HG02623 (cell line): ENCODE data around the gene SERPINB8.
A peak's percentile ranks its signal among the peaks of the same experiment; 100 is the strongest.

Experiments used
- ATAC-seq: cut with Tn5 transposase; IDR thresholded peaks from one replicate; pipeline ENCODE4 v1.9.1; 2021; ENCODE audit warnings: moderate library complexity; ENCODE audit not compliant: unreplicated experiment

SERPINB8 gene

DNA sequence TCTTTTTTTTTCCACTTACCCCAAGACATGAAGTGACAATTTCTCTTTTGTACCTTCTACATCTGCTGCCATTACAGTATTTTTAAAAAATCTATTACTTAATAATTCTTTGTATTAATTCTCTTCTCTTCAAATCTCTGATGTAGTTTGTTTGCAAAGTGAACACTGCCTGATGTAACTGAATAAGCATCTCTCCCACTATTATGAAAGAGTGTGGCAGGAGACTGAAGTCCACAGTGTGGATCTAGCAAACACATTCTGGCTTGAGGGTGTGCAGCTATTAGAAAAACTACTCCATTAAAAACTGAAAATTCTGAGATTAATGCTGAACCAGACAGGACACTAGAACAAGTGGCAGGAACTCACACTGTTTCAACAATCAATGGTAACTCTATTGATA lies 5.0 kb upstream of the SERPINB8 start:
- ATAC-seq: no peak

- no peak for ATAC-seq
These were observed 4.1 kb upstream of the SERPINB8 start for GRCh38 chr18:63965716-63966330.

DNA sequence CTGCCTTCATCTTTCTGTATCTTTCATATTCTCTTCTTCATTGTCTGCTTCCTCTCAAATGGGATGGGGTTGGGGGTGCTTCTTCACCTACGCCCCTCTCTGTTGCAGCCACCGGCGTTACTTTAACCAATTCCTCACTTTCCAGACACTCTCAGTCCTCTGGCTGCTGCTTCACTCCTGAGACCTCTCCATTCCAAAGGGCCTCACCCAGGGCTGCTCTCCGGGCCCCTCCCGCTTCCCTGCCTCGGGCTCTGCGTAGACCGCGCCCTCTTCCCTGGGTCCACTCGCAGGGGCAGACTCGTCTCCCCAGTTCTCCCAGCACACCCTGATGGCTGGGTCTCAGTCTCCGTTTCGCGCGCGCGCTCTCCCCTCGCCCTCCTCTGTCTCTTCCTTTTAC lies 926 bp downstream of the SERPINB8 start:
- no peak for ATAC-seq

- ATAC-seq: no peak
These were observed 1.6 kb downstream of the SERPINB8 start for GRCh38 chr18:63971320-63972001.

- no peak for ATAC-seq
These were observed 2.1 kb downstream of the SERPINB8 start for GRCh38 chr18:63972002-63972376.

DNA sequence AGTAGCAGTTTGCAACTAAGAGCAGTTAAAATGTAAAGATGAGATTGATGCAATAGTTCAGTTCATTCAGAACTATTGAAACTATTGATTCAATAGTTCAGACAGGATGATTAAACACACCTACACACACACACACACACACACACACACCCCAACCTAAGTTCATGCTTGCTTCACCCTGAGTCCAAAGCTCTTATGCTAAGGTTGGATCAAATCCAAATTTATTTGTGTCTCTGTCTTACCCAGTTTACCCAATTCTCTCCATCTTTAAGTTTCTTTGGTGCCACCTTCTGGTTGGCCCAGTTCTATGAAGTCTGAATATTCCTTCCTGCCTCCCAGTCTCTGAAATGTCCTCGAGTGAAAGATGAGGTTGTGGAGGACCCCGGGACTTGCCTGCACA lies 5.1 kb downstream of the SERPINB8 start:
- no peak for ATAC-seq

GRCh38 chr18:63975628-63976027 lies 5.7 kb downstream of the SERPINB8 start:
- ATAC-seq: no peak

GRCh38 chr18:63977040-63977439 lies 7.2 kb downstream of the SERPINB8 start:
- ATAC-seq: no peak

DNA sequence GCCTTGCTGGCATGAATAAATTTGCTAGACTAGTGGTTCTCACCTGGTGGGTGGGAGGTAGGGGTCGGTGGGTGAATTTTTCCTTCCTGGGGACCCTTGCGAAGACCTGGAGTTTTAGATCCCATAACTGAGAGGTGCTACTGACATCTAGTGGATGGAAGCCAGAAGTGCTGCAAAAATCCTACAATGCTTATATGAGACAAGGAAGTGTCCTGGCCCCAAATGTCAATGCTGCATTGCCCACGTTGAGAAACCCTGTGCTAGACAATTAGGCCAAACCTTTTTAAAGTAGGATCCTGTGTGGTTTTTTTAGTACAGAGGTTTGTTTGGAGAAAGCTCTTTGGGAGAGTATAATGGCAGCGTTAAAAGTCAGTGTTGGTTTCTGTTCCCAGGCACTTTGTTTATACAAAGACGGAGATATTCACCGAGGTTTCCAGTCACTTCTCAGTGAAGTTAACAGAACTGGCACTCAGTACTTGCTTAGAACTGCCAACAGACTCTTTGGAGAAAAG lies 9.6 kb downstream of the SERPINB8 start:
- ATAC-seq: peak; percentile 76

- ATAC-seq: no peak
These were observed 10.1 kb downstream of the SERPINB8 start for GRCh38 chr18:63980027-63980426.

- ATAC-seq: no peak
These were observed 11.1 kb downstream of the SERPINB8 start for GRCh38 chr18:63980896-63981460.

DNA sequence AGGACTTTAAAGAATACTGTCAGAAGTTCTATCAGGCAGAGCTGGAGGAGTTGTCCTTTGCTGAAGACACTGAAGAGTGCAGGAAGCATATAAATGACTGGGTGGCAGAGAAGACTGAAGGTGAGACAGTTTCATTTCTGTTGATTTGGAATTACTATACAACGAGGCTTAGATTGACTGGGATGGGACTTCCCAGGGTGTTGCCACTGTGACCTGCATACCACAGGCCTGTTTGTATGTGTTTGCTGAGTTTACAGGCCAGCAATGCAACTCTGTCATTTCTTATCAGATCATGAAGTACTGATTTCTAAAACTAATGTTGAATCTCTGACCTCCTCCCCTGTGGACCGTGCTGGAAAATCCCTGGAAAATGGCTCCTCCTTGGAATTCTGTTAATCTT lies 11.8 kb downstream of the SERPINB8 start:
- no peak for ATAC-seq

DNA sequence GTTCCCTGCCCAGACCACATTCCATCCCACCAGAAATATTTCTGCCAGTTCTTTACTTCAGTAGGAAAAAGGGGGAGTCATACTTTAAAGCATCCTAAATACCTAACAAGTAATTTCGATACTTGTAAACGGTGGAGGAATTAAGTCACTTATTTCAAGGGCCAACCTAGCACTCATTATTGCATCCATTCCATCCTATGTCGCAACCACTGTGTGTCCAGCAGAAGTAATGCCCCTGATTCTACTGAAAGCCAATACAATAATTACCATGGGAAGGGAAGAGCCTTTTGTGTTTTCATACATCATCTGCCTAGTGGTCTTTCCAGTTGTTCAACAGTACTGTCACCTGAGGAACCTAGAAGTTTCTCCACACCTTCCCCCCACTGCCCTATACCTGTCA lies 12.5 kb downstream of the SERPINB8 start:
- ATAC-seq: no peak

DNA sequence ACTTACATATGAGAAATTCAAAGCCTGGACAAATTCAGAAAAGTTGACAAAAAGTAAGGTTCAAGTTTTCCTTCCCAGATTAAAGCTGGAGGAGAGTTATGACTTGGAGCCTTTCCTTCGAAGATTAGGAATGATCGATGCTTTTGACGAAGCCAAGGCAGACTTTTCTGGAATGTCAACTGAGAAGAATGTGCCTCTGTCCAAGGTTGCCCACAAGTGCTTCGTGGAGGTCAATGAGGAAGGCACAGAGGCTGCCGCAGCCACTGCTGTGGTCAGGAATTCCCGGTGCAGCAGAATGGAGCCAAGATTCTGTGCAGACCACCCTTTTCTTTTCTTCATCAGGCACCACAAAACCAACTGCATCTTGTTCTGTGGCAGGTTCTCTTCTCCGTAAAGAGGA lies 17.0 kb downstream of the SERPINB8 start:
- ATAC-seq: no peak

DNA sequence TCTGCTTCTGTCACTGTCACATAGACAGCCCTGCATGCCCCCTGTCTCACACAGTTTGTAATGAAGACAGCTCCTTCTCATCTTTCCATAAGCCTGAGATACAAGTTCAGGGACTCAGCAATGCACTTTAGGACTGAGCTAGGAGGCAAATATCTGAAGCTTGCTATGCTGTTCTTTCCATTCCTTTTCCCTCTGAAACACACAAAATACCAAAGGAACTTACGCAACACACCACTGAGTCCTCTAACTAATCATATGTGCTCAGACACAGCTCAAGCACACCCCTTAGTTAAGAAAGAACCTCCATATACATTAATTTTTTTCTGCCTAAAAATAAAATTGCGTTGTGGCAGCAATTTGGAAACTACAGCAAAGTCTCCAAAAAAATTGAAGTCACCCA lies 17.9 kb downstream of the SERPINB8 start:
- ATAC-seq: no peak

DNA sequence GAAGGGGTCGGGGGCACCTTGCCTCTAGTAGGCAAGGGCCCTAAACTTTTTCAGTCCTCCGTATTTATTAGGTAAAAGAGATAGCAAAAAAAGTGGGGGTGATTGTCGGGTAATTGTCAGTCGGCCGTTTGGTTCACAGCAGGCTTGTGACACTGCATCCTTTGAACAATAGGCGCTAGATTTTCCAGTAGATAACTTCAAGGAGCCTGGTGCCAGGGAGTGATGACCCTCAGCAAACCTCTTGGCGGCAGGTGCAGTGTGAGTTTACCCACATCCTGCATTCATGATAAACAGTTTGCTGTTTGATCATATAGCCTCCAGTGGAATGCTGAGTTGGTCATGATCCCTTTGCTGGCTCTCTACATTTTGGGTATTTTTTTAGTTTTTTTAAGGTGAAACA lies 22.9 kb downstream of the SERPINB8 start:
- ATAC-seq: no peak

GRCh38 chr18:63994783-63995399 lies 25.0 kb downstream of the SERPINB8 start:
- no peak for ATAC-seq

DNA sequence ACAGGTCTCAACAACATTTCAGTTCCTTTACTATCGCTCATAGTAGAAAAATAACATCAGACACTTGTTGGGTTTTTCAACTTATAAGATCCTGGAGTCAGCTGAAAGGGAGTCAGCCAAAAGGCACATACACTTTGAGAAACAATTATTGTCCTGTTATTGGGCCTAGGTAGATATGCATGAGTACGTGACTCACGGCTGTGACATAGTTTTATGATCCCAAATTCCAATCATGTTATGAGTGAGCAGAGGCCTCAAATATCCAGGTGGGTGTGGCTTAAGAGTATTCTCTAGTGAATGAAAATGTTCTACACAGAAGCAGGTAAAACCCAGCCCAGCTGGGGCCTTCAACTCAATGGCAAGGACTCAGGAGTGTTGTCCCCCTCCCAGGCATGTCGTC lies 27.2 kb downstream of the SERPINB8 start:
- ATAC-seq: no peak

DNA sequence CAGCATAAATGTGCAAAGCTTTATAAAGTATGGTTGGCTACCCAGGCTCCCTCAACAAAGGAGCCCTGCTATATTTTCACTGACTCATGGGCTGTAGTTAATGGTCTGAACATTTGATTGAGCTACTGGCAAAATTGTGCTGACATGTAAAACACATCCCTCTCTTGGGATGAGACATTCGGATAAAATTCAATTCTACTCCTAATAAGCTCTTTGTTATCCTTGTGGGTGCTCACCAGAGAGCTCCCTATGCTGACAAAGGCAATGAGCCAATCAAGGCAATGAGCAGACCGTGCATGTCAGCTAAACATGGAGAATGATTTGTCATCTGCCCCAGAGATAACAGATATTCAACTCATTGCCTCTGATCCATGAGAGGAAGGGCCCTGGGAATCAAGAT lies 27.7 kb downstream of the SERPINB8 start:
- no peak for ATAC-seq

- ATAC-seq: no peak
These were observed 30.0 kb downstream of the SERPINB8 start for GRCh38 chr18:63999871-64000270.

DNA sequence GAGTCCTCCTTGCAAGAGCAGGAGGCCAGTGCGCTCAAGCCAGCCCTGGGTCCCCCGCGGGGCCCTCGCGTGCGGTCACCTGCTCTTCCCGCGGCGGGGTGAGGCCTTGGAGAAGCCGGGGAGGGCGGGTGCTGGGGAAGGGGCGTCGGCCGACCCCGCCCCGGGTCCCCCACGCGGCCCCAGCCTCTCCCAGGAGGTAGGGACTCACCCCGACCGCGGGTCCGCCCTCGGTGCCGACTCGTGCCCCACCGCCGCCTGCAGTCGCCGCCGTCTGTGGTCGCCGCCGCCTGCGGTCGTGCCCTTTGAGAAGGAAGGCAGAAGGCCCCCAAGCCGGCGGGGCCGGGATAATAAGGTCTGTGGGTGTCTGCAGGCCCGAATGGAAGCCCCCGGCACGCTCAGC lies 32.7 kb downstream of the SERPINB8 start:
- no peak for ATAC-seq

DNA sequence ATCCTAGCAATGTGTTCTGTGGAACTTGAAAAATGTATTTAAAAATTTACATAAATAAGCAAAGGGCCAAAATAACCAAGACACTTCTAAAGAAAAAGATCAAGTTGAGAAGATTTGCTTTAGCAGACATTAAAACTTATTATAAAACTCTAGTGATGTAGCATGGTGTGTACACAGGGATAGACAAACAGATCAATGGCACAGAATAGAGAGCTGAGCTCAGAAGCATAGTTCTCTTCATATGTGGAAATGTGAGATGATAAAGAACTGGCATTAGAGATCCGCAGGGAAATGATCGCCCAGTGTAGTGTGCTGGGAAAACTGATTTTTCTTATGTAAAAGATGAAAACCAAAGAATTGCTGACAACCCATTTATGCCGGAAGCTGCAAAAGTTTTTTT lies 39.4 kb downstream of the SERPINB8 start:
- no peak for ATAC-seq
